Suprapubic skin (tissue), 3 donors: Measurements from ENCODE around the gene GALNT2.

Experiments used
- CTCF ChIP-seq, 2 donors: fragments of 200-600 bp in 1 of 2; fragments of 450-650 bp in 1 of 2; sonication (generic) in 1 of 2; IDR thresholded peaks; one replicate each; pipeline ENCODE4 v1.5.1; 2016 to 2019; ENCODE audit warnings: antibody characterized with exemption in 2 of 2, mild to moderate bottlenecking in 1 of 2, moderate library complexity in 1 of 2
- EP300 ChIP-seq: sonication (generic); formaldehyde crosslinking; IDR thresholded peaks from one replicate; pipeline ENCODE4 v1.6.1; 2017; ENCODE audit warnings: antibody characterized with exemption

GRCh38 chr1:230236301-230237008 lies 169.4 kb downstream of the GALNT2 start:
- TF ChIP-seq CTCF (IDR thresholded peaks at IDR 0.05) (no peak), EP300 (no peak)
